Left lung (tissue), 10 donors: ENCODE results near the gene ECPAS. TPM values are rescaled to one million over a fixed set of nuclear protein-coding genes. Genes with fewer than 3 reads are reported as not detected.

Experiments used
- ATAC-seq: fragments of 200-7000 bp; cut with Tn5 transposase; one replicate; pipeline ENCODE4 v1.9.1; 2020; ENCODE audit warnings: moderate library complexity
- DNase-seq, 4 donors: peaks; one replicate each; pipeline ENCODE4 v3.0.0-alpha.2; 2013 to 2020
- H3K27ac ChIP-seq, 2 donors: fragments of 200-600 bp; sonication (generic) in 1 of 2; one replicate each; pipeline versions ENCODE4 v1.5.0 to v1.8.0; 2020 to 2021
- H3K27me3 ChIP-seq, 2 donors: fragments of 200-600 bp; sonication (generic) in 1 of 2; one replicate each; pipeline versions ENCODE4 v1.5.0 to v1.8.0; 2020 to 2021
- H3K36me3 ChIP-seq, 2 donors: fragments of 200-600 bp; sonication (generic) in 1 of 2; one replicate each; pipeline versions ENCODE4 v1.5.0 to v1.8.0; 2020 to 2021
- H3K4me1 ChIP-seq, 2 donors: fragments of 200-600 bp; one replicate each; pipeline ENCODE4 v1.8.0; 2021
- H3K4me3 ChIP-seq, 2 donors: fragments of 200-600 bp; sonication (generic) in 1 of 2; one replicate each; pipeline versions ENCODE4 v1.5.0 to v1.8.0; 2020 to 2021; ENCODE audit warnings: mild to moderate bottlenecking in 1 of 2
- H3K9me3 ChIP-seq, 2 donors: fragments of 200-600 bp; sonication (generic) in 1 of 2; one replicate each; pipeline versions ENCODE4 v1.5.0 to v1.8.0; 2020 to 2021
- intact Hi-C, 2 donors: fragments of 100-400 bp; cut with DNase I; formaldehyde crosslinking; loops; one replicate each; pipeline versions ENCODE4 v1.11.2 to v1.14.2; 2022
- polyA plus RNA-seq, 6 donors: library from polyadenylated mRNA; unstranded; fragments of 120-200 nt; gene quantifications; one replicate each; pipeline ENCODE4 v1.2.1, GENCODE V29; 2013; ENCODE audit not compliant: insufficient read length in 6 of 6
- total RNA-seq, 2 donors: library from RNA; stranded (reverse); fragmentation: NEBNext Ultra II Directional; extraction: Animal tissue kit (Norgen Biotek cat#: 25700); gene quantifications; one replicate each; pipeline ENCODE4 v1.2.1, GENCODE V29; 2021
- TF ChIP-seq, protein P1 (sequence below), 2 donors: fragments of 200-600 bp; sonication (generic) in 1 of 2; IDR thresholded peaks; one replicate each; pipeline versions ENCODE4 v1.5.0 to v1.8.0; 2021; ENCODE audit warnings: antibody characterized with exemption in 2 of 2
- donor health status: DM: no; HTN: yes; CAD: no.
- donor health status: DM: no; HTN: no; CAD: no.

Gene ECPAS
- total and polyA plus RNA-seq, 8 donors: 77.4 to 102 (median 87.8) TPM

DNA sequence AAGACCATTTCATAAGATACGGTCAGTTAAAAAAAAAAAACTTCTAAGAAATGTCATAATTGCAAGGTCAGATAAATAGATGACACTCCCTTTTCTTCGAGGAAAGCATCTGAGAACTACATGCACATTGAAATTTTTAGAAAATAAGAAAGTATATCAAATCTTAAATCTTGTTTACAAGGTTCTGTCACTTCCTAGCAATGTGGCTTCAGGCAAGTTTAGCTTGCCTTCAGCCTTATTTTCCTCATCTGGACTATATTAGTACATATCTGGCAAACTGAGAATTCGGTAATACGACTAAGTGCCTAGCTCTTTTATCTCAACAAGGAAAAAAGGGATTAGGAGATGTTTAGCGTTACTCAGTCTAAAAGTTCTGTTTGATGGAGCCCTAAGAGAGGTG is 121.7 kb downstream of the ECPAS start:
- intact Hi-C loops: no loop called here
- ATAC-seq: no peak
- no peak for DNase-seq
- Histone ChIP-seq H3K4me1 (no peaks in the 10 kb centered on the region), H3K4me3 (no peak overlapping the region), H3K9me3 (no peaks in the 10 kb centered on the region), H3K27ac (no peak overlapping the region), H3K36me3 (peaks cover 0 to 73% of the 10 kb centered on the region in 2 donors), H3K27me3 (no peaks in the 10 kb centered on the region)
- TF ChIP-seq, protein P1, sequence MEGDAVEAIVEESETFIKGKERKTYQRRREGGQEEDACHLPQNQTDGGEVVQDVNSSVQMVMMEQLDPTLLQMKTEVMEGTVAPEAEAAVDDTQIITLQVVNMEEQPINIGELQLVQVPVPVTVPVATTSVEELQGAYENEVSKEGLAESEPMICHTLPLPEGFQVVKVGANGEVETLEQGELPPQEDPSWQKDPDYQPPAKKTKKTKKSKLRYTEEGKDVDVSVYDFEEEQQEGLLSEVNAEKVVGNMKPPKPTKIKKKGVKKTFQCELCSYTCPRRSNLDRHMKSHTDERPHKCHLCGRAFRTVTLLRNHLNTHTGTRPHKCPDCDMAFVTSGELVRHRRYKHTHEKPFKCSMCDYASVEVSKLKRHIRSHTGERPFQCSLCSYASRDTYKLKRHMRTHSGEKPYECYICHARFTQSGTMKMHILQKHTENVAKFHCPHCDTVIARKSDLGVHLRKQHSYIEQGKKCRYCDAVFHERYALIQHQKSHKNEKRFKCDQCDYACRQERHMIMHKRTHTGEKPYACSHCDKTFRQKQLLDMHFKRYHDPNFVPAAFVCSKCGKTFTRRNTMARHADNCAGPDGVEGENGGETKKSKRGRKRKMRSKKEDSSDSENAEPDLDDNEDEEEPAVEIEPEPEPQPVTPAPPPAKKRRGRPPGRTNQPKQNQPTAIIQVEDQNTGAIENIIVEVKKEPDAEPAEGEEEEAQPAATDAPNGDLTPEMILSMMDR (IDR thresholded peaks at IDR 0.05): no peak

DNA sequence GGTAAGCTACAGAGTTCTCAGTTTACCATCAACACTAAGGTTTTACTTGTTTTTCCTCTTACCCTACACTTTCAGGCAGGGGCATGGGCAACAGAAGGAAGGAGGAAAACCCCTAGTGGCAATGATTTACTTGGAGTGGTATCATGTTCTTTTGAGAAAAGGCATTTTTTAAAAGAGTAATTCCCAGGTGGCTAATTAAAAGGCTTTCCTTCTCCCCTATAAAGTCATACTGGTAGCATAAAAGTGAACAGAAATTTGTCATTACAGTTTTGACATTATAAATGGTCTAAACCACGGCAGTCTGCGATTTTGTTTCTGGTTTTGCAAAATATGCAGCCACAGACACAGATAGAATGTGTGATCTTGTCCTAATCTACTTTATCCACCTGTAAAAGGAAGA is 123.3 kb downstream of the ECPAS start:
- H3K36me3 ChIP-seq: peaks cover 0 to 56% of the 10 kb centered on the region in 2 donors
- no peak for ATAC-seq
- DNase-seq: no peak
- no peak overlapping the region for H3K27ac ChIP-seq
- peaks cover 0 to 2% of the 10 kb centered on the region in 2 donors for H3K4me1 ChIP-seq
- intact Hi-C loops: no loop called here
- H3K27me3 ChIP-seq: no peaks in the 10 kb centered on the region
- TF ChIP-seq, protein P1 (IDR thresholded peaks at IDR 0.05): no peak
- no peak overlapping the region for H3K4me3 ChIP-seq
- H3K9me3 ChIP-seq: no peaks in the 10 kb centered on the region

DNA sequence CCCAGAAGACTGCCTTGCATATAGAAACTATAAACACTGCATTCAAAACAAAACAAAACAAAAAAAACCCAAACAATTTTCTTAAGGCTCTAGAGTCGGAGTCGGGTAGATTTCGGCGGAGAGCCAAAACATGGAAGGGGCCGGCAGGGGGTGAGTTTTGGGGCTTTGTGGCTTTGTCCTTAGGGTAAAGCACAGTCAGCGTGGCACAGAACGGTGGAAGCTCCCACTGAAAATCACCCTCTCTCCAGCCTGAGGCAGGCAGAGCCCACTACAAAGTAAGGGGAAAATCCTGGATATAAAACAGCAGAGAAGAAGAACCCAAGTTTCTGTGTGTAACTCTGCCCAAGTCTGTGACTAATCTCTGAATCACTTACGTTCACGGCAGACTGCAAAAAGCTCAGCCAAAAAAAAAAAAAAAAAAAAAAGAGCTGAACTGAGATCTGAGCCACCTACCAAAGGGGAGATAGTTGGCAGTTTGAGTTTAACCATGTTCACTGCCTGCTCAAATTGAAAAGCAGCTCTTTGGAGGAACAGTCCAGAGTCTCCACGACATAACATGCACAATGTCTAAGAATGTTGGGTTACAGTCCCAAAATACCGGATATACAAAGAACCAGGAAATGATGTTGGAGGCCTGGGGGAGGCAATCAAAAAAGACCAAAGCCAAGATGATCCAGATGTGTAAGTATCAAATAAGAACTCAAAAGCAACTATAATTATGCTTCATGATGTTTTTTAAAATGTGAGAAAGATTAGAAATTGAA is 127.5 kb downstream of the ECPAS start:
- H3K4me3 ChIP-seq: no peak overlapping the region
- H3K36me3 ChIP-seq: peaks cover 0 to 14% of the 10 kb centered on the region in 2 donors
- peak in 1 of 4 donors; percentile 11 for DNase-seq
- H3K9me3 ChIP-seq: no peaks in the 10 kb centered on the region
- H3K4me1 ChIP-seq: peaks cover 0 to 2% of the 10 kb centered on the region in 2 donors
- no peaks in the 10 kb centered on the region for H3K27me3 ChIP-seq
- intact Hi-C loops: no loop called here
- peak; percentile 72 for ATAC-seq
- peak overlapping the region in 1 of 2 donors; percentile 33 for H3K27ac ChIP-seq
- TF ChIP-seq, protein P1 (IDR thresholded peaks at IDR 0.05): no peak

DNA sequence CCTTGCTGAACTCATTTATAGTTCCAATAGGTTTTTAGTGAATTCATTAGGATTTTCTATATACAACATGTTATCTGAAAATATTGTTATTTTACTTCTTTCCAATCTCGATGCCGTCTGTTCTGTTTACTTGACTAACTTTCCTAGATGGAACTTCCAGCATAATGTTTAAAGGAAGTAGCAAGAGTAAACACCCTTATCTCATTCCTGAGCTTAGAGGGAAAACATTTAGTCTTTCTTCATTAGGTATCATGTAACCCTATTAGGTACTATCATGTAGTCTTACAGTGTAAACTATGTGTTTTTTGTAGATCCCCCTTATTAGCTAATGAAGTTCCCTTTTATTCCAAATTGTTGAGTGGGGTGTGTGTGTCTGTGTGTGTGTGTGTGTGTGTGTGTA is 131.6 kb downstream of the ECPAS start:
- Histone ChIP-seq H3K36me3 (no peaks in the 10 kb centered on the region), H3K27me3 (no peaks in the 10 kb centered on the region), H3K27ac (no peak overlapping the region), H3K4me1 (peaks cover 0 to 2% of the 10 kb centered on the region in 2 donors), H3K9me3 (no peaks in the 10 kb centered on the region), H3K4me3 (no peak overlapping the region)
- intact Hi-C loops: no loop called here
- ATAC-seq: no peak
- DNase-seq: no peak
- TF ChIP-seq, protein P1 (IDR thresholded peaks at IDR 0.05): no peak

DNA sequence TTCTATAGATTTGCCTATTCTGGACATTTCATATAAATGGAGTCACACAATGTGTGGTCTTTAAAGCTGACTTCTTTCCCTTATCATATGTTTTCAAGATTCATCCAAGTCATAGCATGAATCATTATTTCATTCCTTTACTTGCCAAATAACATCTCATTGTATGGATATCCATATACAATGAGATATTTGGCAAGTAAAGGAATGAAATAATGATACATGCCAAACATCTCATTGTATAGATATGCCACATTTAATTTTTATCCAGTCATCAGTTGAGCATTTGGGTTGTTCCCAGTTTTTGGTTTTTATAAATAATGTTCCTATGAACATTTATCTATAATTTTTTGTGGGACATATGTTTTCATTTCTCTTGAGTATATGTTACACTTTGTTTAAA is 133.6 kb downstream of the ECPAS start:
- intact Hi-C loops: no loop called here
- ATAC-seq (no peak), DNase-seq (no peak)
- no peak overlapping the region for H3K27ac ChIP-seq
- no peak overlapping the region for H3K4me3 ChIP-seq
- H3K9me3 ChIP-seq: no peaks in the 10 kb centered on the region
- no peaks in the 10 kb centered on the region for H3K27me3 ChIP-seq
- TF ChIP-seq, protein P1 (IDR thresholded peaks at IDR 0.05): no peak
- H3K4me1 ChIP-seq: no peaks in the 10 kb centered on the region
- no peaks in the 10 kb centered on the region for H3K36me3 ChIP-seq
